H1 (cell line): ENCODE data around the gene SMU1. TPM values are rescaled to one million over a fixed set of nuclear protein-coding genes. Genes with fewer than 3 reads are reported as not detected.

Source experiments
- CTCF ChIA-PET: fragments of 300-600 bp; sonication (Branson Sonifier 250); formaldehyde crosslinking; loops from one replicate; lab custom pipeline; 2021; ENCODE audit not compliant: partially characterized antibody; lab: Charles Lee
- POLR2A ChIA-PET: fragments of 300-600 bp; sonication (Branson Sonifier 250); formaldehyde crosslinking; loops from one replicate; lab custom pipeline; 2021; ENCODE audit warnings: inconsistent platforms; ENCODE audit not compliant: partially characterized antibody; lab: Charles Lee
- DNase-seq, 2 experiments: peaks; one replicate each; pipeline versions ENCODE4 v3.0.0 to v3.0.0-alpha.2; 2010 to 2022; ENCODE audit warnings: low spot score in 2 of 2, low read depth in 1 of 2, mixed read lengths in 1 of 2
- FAIRE-seq: peaks from 2 replicates; lab custom pipeline; 2011; peaks lifted over from hg19 to GRCh38; lab: Jason Lieb, UNC
- H2AFZ ChIP-seq: 2 replicates; pipeline ENCODE4 v1.8.1; 2012; ENCODE audit warnings: low read length, inconsistent platforms
- H2AK5ac ChIP-seq: 2 replicates; pipeline ENCODE4 v1.6.1; 2013; ENCODE audit warnings: low read depth, low read length
- H2BK120ac ChIP-seq: replicated peaks from 2 replicates; pipeline ENCODE3; 2013; ENCODE audit warnings: low read depth, low read length, inconsistent platforms
- H2BK12ac ChIP-seq: 2 replicates; pipeline ENCODE4 v1.6.1; 2013; ENCODE audit warnings: low read depth, low read length
- H2BK15ac ChIP-seq: 2 replicates; pipeline ENCODE4 v1.6.1; 2013; ENCODE audit warnings: low read length
- H2BK20ac ChIP-seq: 2 replicates; pipeline ENCODE4 v1.6.1; 2013; ENCODE audit warnings: low read length
- H2BK5ac ChIP-seq: 2 replicates; pipeline ENCODE4 v1.6.1; 2013; ENCODE audit warnings: low read depth, low read length
- H3K14ac ChIP-seq: 2 replicates; pipeline ENCODE4 v1.6.1; 2013; ENCODE audit warnings: inconsistent platforms; ENCODE audit not compliant: insufficient read length
- H3K18ac ChIP-seq: 2 replicates; pipeline ENCODE4 v1.6.1; 2013; ENCODE audit warnings: low read length; ENCODE audit errors: extremely low read depth
- H3K23ac ChIP-seq: 2 replicates; pipeline ENCODE4 v1.6.1; 2013; ENCODE audit warnings: inconsistent platforms; ENCODE audit not compliant: insufficient read length
- H3K23me2 ChIP-seq: 2 replicates; pipeline ENCODE4 v1.6.1; 2013; ENCODE audit warnings: low read depth, low read length
- H3K27ac ChIP-seq: 2 replicates; pipeline ENCODE4 v1.6.1; 2011; ENCODE audit warnings: low read depth, low read length, inconsistent platforms
- H3K27me3 ChIP-seq, 4 experiments: replicated peaks in 1 of 4; 1 replicate in 1 of 4; 2 replicates in 3 of 4; pipeline versions ENCODE4 v1.6.1 to v1.8.1; 2011 to 2013; ENCODE audit warnings: low read length in 3 of 4, mild to moderate bottlenecking in 3 of 4, inconsistent platforms in 2 of 4, mixed read lengths in 2 of 4, moderate library complexity in 1 of 4; ENCODE audit not compliant: control insufficient read depth in 3 of 4, insufficient read depth in 3 of 4; ENCODE audit errors: extremely low read depth in 1 of 4
- H3K36me3 ChIP-seq, 4 experiments: 2 replicates each; pipeline versions ENCODE4 v1.6.1 to v1.8.1; 2011 to 2013; ENCODE audit warnings: mild to moderate bottlenecking in 4 of 4, low read length in 3 of 4, moderate library complexity in 2 of 4, control low read depth in 1 of 4, inconsistent platforms in 1 of 4; ENCODE audit not compliant: insufficient read depth in 4 of 4, control insufficient read depth in 2 of 4
- H3K4ac ChIP-seq: replicated peaks from 2 replicates; pipeline ENCODE3; 2013; ENCODE audit warnings: low read length, low read depth, mixed read lengths, inconsistent platforms; ENCODE audit not compliant: insufficient read length
- H3K4me1 ChIP-seq, 4 experiments: replicated peaks in 1 of 4; 1 replicate in 1 of 4; 2 replicates in 3 of 4; pipeline versions ENCODE4 v1.6.1 to v1.8.1; 2011 to 2013; ENCODE audit warnings: low read length in 3 of 4, inconsistent platforms in 2 of 4, mixed read lengths in 1 of 4; ENCODE audit not compliant: insufficient read depth in 4 of 4, control insufficient read depth in 3 of 4
- H3K4me2 ChIP-seq, 2 experiments: 2 replicates each; pipeline versions ENCODE4 v1.6.1 to v1.8.1; 2011 to 2013; ENCODE audit warnings: low read depth in 2 of 2, low read length in 2 of 2, control low read depth in 1 of 2, inconsistent platforms in 1 of 2, mild to moderate bottlenecking in 1 of 2; ENCODE audit not compliant: insufficient read depth in 1 of 2
- H3K4me3 ChIP-seq, 4 experiments: fragments of 200-600, 300-600 bp in 1 of 4; sonication (generic), shearing (Covaris generic), sonication (Bioruptor Twin) in 1 of 4; 2 replicates each; pipeline versions ENCODE4 v1.5.1 to v1.8.1; 2011 to 2016; ENCODE audit warnings: low read length in 4 of 4, low read depth in 3 of 4, control low read depth in 2 of 4, inconsistent platforms in 2 of 4, mild to moderate bottlenecking in 2 of 4, mixed read lengths in 1 of 4, moderate library complexity in 1 of 4; ENCODE audit not compliant: insufficient read depth in 2 of 4; ENCODE audit errors: extremely low read depth in 1 of 4
- H3K56ac ChIP-seq: replicated peaks from 2 replicates; pipeline ENCODE3; 2013; ENCODE audit warnings: low read depth, mild to moderate bottlenecking, mixed read lengths, low read length, inconsistent platforms; ENCODE audit not compliant: insufficient read length
- H3K79me1 ChIP-seq: 2 replicates; pipeline ENCODE4 v1.6.1; 2013; ENCODE audit warnings: low read depth, low read length, control low read depth
- H3K79me2 ChIP-seq, 2 experiments: 2 replicates each; pipeline versions ENCODE4 v1.6.1 to v1.8.1; 2012 to 2013; ENCODE audit warnings: low read length in 2 of 2, mild to moderate bottlenecking in 2 of 2, inconsistent platforms in 1 of 2; ENCODE audit not compliant: insufficient read depth in 2 of 2, control insufficient read depth in 1 of 2
- H3K9ac ChIP-seq, 4 experiments: replicated peaks in 1 of 4; 1 replicate in 1 of 4; 2 replicates in 3 of 4; pipeline versions ENCODE4 v1.6.1 to v1.8.1; 2011 to 2013; ENCODE audit warnings: low read depth in 3 of 4, low read length in 3 of 4, control low read depth in 2 of 4, mild to moderate bottlenecking in 2 of 4, moderate library complexity in 2 of 4, inconsistent platforms in 1 of 4; ENCODE audit errors: extremely low read depth in 1 of 4
- H3K9me3 ChIP-seq, 2 experiments: 2 replicates each; pipeline versions ENCODE4 v1.6.1 to v1.8.1; 2012 to 2013; ENCODE audit warnings: mild to moderate bottlenecking in 2 of 2, moderate library complexity in 2 of 2, control low read depth in 1 of 2, inconsistent platforms in 1 of 2, low read depth in 1 of 2, low read length in 1 of 2, mixed read lengths in 1 of 2; ENCODE audit not compliant: insufficient read depth in 2 of 2
- H4K20me1 ChIP-seq, 2 experiments: replicated peaks in 1 of 2; 2 replicates each; pipeline versions ENCODE3 to v1.8.1; 2011 to 2013; ENCODE audit warnings: inconsistent platforms in 2 of 2, low read length in 2 of 2, mild to moderate bottlenecking in 1 of 2; ENCODE audit not compliant: insufficient read depth in 2 of 2, control insufficient read depth in 1 of 2
- H4K5ac ChIP-seq: 2 replicates; pipeline ENCODE4 v1.6.1; 2013; ENCODE audit warnings: low read length, low read depth, mixed read lengths, inconsistent platforms; ENCODE audit not compliant: insufficient read length
- H4K8ac ChIP-seq: 2 replicates; pipeline ENCODE4 v1.8.0; 2013; ENCODE audit warnings: mild to moderate bottlenecking, moderate library complexity, low read length, inconsistent platforms; ENCODE audit not compliant: insufficient read depth; ENCODE audit errors: extremely low read depth
- H4K91ac ChIP-seq: replicated peaks from 2 replicates; pipeline ENCODE3; 2013; ENCODE audit warnings: low read length, mixed read lengths, inconsistent platforms; ENCODE audit not compliant: insufficient read length
- BCL11A ChIP-seq, 2 experiments: IDR thresholded peaks; one replicate each; pipeline ENCODE4 v1.6.1; 2011; ENCODE audit warnings: low read depth in 2 of 2, low read length in 2 of 2, mild to moderate bottlenecking in 2 of 2
- CREB1 ChIP-seq: IDR thresholded peaks from 2 replicates; pipeline ENCODE4 v1.6.1; 2012; ENCODE audit warnings: inconsistent platforms
- CTBP2 ChIP-seq: IDR thresholded peaks from 2 replicates; pipeline ENCODE4 v1.7.0; 2011; ENCODE audit warnings: borderline replicate concordance, mild to moderate bottlenecking, moderate library complexity, mixed read lengths, low read length; ENCODE audit not compliant: insufficient read depth, insufficient read length
- JUN ChIP-seq: IDR thresholded peaks from 2 replicates; pipeline ENCODE4 v1.6.1; 2011; ENCODE audit warnings: low read depth, mild to moderate bottlenecking, improper control_type of control experiment, low read length
- NANOG ChIP-seq: IDR thresholded peaks from 2 replicates; pipeline ENCODE4 v1.6.1; 2011; ENCODE audit warnings: low read length, low read depth, mild to moderate bottlenecking, inconsistent platforms; ENCODE audit not compliant: insufficient read depth, poor library complexity, severe bottlenecking
- POU5F1 ChIP-seq: IDR thresholded peaks from 2 replicates; pipeline ENCODE4 v1.6.1; 2011; ENCODE audit warnings: low read depth, mild to moderate bottlenecking, low read length, moderate library complexity
- RBBP5 ChIP-seq: IDR thresholded peaks from 2 replicates; pipeline ENCODE4 v1.7.1; 2012; ENCODE audit warnings: low read depth, mild to moderate bottlenecking, inconsistent platforms, low read length, moderate library complexity, borderline replicate concordance
- SIN3A ChIP-seq, 2 experiments: IDR thresholded peaks in 1 of 2; conservative IDR thresholded peaks in 1 of 2; 2 replicates each; pipeline ENCODE4 v1.6.1; 2011 to 2012; ENCODE audit warnings: low read length in 2 of 2, improper control_type of control experiment in 1 of 2, low read depth in 1 of 2, mild to moderate bottlenecking in 1 of 2
- TAF1 ChIP-seq: IDR thresholded peaks from 2 replicates; pipeline ENCODE4 v1.6.1; 2011; ENCODE audit warnings: mild to moderate bottlenecking, low read depth, low read length
- YY1 ChIP-seq: IDR thresholded peaks from 2 replicates; pipeline ENCODE4 v1.6.1; 2011; ENCODE audit warnings: low read depth, mild to moderate bottlenecking, low read length
- ZNF274 ChIP-seq: IDR thresholded peaks from 2 replicates; pipeline ENCODE4 v1.7.0; 2012; ENCODE audit warnings: low read length, borderline replicate concordance; ENCODE audit errors: extremely low read depth
- WGBS, 2 experiments: shearing (Covaris generic) in 1 of 2; methylation state at CpG; one replicate each; pipeline versions ENCODE4 v1.1.6 to v1.1.7; 2013 to 2015; ENCODE audit warnings: low lambda C conversion rate in 2 of 2, mixed read lengths in 2 of 2, inconsistent platforms in 1 of 2, low coverage in 1 of 2, missing lambda C conversion rate in 1 of 2; ENCODE audit not compliant: insufficient replicate concordance in 2 of 2, insufficient coverage in 1 of 2, insufficient read length in 1 of 2; ENCODE audit errors: extremely low coverage in 1 of 2, missing lambda C conversion rate in 1 of 2; 5-methylcytosine and 5-hydroxymethylcytosine counted together
- polyA plus RNA-seq, 7 experiments: library from polyadenylated mRNA; depleted of rRNA in 3 of 7; stranded (reverse) in 5 of 7; unstranded in 2 of 7; fragments of >200 nt in 5 of 7; fragments of 200-250 nt in 2 of 7; gene quantifications; 1 replicate in 5 of 7; 2 replicates in 1 of 7; 4 replicates in 1 of 7; pipeline versions ENCODE4 v1.2.1 to v1.2.3, GENCODE V29; 2011 to 2013; ENCODE audit warnings: missing spikeins in 2 of 7, mixed read lengths in 2 of 7
- total RNA-seq: library from RNA; stranded (reverse); fragmentation: NEBNext Ultra II Directional; extraction: Animal tissue kit (Norgen Biotek cat#: 25700); gene quantifications from 2 replicates; pipeline ENCODE4 v1.2.1, GENCODE V29; 2021

SMU1 gene
- total and polyA plus RNA-seq, 2 of the 8 experiments (the other 6 are each of a cell fraction or from before 2014, with no cell fraction given) = 8.4 to 26.0 TPM

GRCh38 chr9:33113799-33114547, 37.5 kb upstream of the SMU1 start:
- no peak for TF ChIP-seq ZNF274
- TF ChIP-seq TAF1 = no peak
- TF ChIP-seq BCL11A (IDR thresholded peaks at IDR 0.05; ENCODE audit: low read depth in 2 of 2, low read length in 2 of 2) = no peak
- no peak for TF ChIP-seq JUN
- no peak for TF ChIP-seq SIN3A (conservative IDR thresholded peaks at IDR 0.05 in 1 of 2, IDR thresholded peaks at IDR 0.05 in 1 of 2; ENCODE audit: low read depth in 1 of 2, low read length in 2 of 2)
- no peak for TF ChIP-seq CREB1
- no peak for TF ChIP-seq NANOG
- no peak for TF ChIP-seq POU5F1
- TF ChIP-seq CTBP2 = no peak
- no peak for TF ChIP-seq RBBP5
- no peak for TF ChIP-seq YY1
- Histone ChIP-seq H3K4me1 (peaks cover 0 to 4% (median 0%) of the 10 kb centered on the region in 4 experiments; a peak in 3 of 7 replicates), H3K23me2 (no peaks in the 10 kb centered on the region), H2BK120ac (no peak overlapping the region), H3K27ac (no peak overlapping the region; the same call in 1 of the 2 replicates), H2AK5ac (no peak overlapping the region), H3K4ac (no peak overlapping the region), H2AFZ (no peak overlapping the region), H3K14ac (no peak overlapping the region), H3K4me3 (no peak overlapping the region), H3K27me3 (no peaks in the 10 kb centered on the region), H3K23ac (no peak overlapping the region), H4K91ac (no peak overlapping the region), H3K9ac (no peak overlapping the region), H3K79me1 (no peaks in the 10 kb centered on the region; the same call in 1 of the 2 replicates), H3K18ac (no peak overlapping the region), H3K36me3 (no peaks in the 10 kb centered on the region), H4K8ac (no peak overlapping the region), H4K20me1 (no peaks in the 10 kb centered on the region), H2BK5ac (no peak overlapping the region), H3K9me3 (no peaks in the 10 kb centered on the region), H3K56ac (no peak overlapping the region), H2BK12ac (no peak overlapping the region), H3K79me2 (no peaks in the 10 kb centered on the region), H2BK15ac (no peak overlapping the region), H4K5ac (no peak overlapping the region), H2BK20ac (no peak overlapping the region), H3K4me2 (no peak overlapping the region)
- ChIA-PET CTCF (interaction anchor here (1.0 kb wide), 1 partner anchor 8 kb away, joined by 3 read pairs; no protein-coding TSS in a partner anchor), POLR2A (no interaction called here)
- WGBS, 2 experiments = 93% methylated on average over 11 of the region's 11 CpGs; no CpG with 5 or more reads in 1 of the 2 experiments
- FAIRE-seq (no peak), DNase-seq (no peak)
